Posterior vena cava (tissue), 2 donors: ENCODE measurements around the gene BRMS1. TPM values are rescaled to one million over a fixed set of nuclear protein-coding genes. Genes with fewer than 3 reads are reported as not detected.
"Not testable (repeated sequence)": the region's sequence is repeated elsewhere in the genome, so short reads cannot be mapped to it uniquely, and the experiment has no call there.

ENCODE experiments used
- DNase-seq: peaks from one replicate; pipeline ENCODE4 v3.0.0-alpha.2; 2020; ENCODE audit warnings: low spot score
- intact Hi-C, 2 donors: fragments of 100-400 bp; cut with DNase I; formaldehyde crosslinking; loops; one replicate each; pipeline versions ENCODE4 v1.14.1 to v1.14.2; 2022 to 2023
- total RNA-seq, 2 donors: library from RNA; stranded (reverse); fragmentation: NEBNext Ultra II Directional; extraction: Animal tissue kit (Norgen Biotek cat#: 25700); gene quantifications; one replicate each; pipeline ENCODE4 v1.2.1, GENCODE V29; 2021
- donor health status: DM: yes; HTN: yes; CAD: no.
- donor health status: DM: yes; HTN: yes; CAD: no.

The BRMS1 gene
- total RNA-seq, 2 donors from 2014 or later = 20.4 to 22.0 TPM

DNA sequence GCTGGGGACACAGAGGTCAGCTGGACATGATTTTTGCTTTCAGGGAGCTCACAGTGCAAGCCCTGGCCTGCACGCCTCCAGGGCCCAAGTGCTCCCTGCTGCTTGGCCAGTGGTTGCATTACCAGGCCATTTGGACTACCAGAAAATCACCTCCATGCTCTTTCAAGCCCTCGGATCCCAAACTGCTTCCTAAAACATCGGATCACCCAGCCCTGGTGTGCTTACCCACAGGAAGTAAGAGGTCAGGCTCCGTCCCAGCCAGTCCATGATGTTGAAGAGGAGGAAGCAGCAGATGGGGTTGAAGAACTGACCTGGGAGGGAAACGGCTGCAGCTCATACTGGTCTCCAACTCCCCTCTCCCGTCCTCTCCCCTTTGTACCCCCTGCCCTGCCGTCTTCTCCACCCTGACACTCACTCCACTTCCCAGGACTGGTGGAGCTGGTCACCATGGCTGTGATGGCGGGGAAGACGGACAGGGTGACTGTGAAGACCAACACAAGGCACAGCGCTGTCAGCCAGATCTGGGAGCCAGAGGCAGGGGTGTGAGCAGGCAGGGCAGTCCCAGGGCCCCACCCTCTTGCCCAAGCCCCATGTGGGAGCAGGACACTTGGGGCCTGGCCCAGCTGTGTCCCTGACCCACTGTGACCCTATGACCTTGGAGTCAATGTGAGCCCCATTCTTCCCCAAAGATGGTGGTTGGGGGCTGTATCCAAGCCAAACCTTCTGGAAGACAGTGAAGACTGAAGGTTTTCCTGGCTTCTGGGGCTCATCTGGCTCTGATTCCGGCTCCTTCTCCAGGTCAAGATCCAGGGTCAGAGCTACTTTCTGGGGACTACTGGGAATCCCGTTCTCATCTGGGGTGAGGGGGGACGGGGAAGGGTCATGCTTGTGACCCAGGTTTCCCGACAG, 21.1 kb upstream of the BRMS1 start:
- DNase-seq = peak; percentile 78
- intact Hi-C loops = no loop called here

DNA sequence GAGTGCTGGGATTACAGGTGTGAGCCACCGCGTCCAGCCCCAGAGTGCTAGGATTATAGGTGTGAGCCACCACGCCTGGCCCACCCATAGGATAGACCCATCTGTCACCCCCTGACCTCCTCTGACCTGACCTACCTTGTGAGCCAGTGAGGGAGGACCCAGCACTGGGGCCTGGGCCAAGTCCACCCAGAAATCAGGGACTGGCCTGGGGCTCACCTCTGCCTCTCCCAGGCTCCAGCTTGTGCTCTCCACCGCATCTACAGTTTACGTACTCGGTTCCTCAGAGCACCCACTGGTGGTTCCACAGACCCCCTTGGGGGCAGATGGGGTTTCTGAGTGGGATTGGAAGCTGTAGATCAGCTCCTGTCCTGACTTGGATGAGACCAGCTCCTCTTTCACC, 20.3 kb upstream of the BRMS1 start:
- intact Hi-C loops = no loop called here
- DNase-seq = peak; percentile 38

DNA sequence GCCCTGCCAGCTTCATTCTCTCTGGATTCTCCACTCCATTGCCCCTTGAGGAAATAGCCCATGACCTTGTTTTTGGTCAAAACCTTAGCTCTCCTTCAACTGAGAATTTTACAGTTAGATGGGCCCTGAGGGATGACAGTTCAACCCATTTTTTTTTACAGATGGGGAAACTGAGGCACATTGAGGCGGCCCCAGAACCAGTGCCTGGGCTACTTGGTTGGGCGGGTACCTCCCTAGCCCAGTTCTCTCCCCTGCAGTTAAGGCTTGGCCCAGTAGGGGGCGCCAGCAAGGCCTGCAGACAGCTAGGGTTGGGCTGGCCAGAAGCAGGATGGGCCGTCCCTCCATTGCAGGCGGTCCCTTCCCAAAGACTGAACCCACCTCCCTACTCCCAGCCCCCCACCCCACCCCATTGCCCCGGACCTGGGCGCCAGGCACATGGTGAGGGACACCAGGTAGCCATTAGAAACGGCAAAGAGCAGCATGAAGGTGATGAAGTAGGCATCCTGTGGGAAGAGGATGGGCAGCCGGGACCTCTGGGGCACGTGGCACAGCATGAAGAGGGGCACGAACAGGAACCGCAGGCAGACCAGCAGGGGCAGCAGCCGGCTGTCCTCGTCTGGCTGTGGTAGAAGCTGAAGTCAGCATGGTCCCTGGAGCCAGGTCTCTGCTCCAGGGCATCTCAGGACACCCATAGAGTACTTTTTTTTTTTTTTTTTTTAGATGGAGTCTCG, 19.1 kb upstream of the BRMS1 start:
- intact Hi-C loops = loop anchor here in 1 of 2 donors (1.0 kb wide), 1 partner anchor 49 kb away; no protein-coding TSS in a partner anchor
- peak; percentile 81 for DNase-seq

DNA sequence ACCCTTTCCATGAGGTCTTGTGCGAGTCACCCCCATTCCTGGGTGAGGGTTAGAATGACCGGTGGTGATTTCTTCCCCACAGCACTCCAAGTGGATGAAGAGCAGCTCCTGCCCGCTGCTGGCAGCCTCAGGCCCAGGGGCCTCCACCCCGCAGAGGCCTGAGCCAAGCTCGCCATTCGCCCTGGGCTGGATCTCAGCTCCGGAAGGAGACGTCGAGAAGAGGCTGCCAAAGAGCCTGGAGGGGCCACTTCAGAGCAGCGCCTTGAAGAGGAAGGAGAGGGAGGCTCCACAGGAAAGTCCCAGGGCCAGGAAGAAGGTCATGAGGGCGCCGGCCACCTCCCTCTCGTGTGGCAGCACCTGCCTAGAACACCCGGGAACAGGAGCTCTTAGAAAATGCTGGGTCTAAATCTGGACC, 18.3 kb upstream of the BRMS1 start:
- DNase-seq = peak; percentile 70
- intact Hi-C loops = no loop called here

- DNase-seq = peak; percentile 26
- intact Hi-C loops = no loop called here
Measured at GRCh38 chr11:66362481-66363147, 17.7 kb upstream of the BRMS1 start.

GRCh38 chr11:66361502-66361941, 16.6 kb upstream of the BRMS1 start:
- peak; percentile 34 for DNase-seq
- intact Hi-C loops = no loop called here

- DNase-seq = peak; percentile 58
- intact Hi-C loops = no loop called here
Measured at GRCh38 chr11:66360406-66361073, 15.6 kb upstream of the BRMS1 start.

- intact Hi-C loops = no loop called here
- DNase-seq = peak; percentile 42
Measured at GRCh38 chr11:66359662-66360087, 14.8 kb upstream of the BRMS1 start.

GRCh38 chr11:66350560-66351235, 5.8 kb upstream of the BRMS1 start:
- peak; percentile 8 for DNase-seq

DNA sequence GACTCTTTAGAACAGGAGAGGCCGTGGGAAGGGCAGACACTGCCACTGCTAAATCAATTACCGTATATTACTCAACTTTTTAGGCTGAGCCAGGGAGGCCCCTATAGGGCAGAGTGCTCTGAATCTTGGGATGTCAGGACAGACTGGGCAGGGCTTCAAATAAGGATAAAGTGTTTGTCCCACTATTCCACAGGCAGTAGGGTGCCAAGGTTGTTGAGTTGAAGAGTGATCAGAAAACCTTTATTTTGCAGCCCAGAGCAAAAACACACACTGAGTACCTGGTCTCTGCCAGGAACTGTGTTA, 4.1 kb upstream of the BRMS1 start:
- intact Hi-C loops = no loop called here
- no peak for DNase-seq

More at GRCh38 chr11:66350560-66351235, 5.8 kb upstream of the BRMS1 start:
- intact Hi-C loops = not testable (repeated sequence)

GRCh38 chr11:66347425-66348276, 2.7 kb upstream of the BRMS1 start, which contains the start of gene B4GAT1:
Gene B4GAT1, minus strand, starts transcription at chr11:66347629. Its CDS starts 84 bp downstream, at chr11:66347545.
- intact Hi-C loops = no loop called here
- peak; percentile 94 for DNase-seq

DNA sequence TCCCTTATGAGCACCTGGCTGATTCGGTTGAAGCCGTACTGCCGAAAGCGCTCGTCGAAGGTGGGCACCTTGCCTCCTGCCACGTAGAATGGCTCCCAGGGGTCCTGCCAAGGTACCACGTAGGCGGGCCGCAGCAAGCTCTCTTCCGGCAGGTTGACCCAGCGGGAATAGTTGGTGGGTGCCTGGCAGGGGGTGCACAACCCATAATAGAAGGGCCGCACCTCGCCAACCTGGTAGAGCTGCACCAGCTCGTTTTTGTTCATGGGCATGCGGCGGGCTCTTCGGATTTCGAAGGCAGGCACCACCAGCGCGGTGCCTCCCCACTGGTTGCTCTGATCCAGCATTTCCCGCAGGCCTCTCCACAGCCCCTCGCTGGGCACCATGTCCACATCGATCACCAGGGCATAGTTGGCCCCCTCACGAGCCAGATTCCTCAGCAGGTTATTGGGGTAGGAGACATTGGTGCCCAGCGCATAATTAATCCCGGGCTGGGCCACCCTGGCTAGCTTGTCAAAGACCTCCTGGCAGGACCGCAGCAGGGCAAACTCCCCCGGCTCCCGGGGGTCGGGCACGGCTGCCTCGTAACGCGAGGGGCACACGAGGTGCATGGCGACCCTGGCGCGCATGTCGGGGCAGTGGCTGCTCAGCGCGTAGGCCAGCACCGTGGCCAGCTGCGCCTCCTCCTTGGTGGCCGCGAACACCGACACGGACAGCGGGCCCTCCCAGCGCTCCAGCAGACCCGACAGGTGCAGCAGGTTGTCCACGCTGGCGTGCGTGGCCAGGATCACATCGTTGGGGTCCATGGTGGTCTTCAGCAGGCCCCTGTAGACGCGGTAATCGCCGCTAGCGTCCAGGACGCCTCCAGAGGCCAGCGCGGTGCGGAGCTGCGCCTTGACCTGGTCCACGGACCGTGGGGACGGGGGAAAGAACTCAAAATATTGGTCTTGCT, 1.8 kb upstream of the BRMS1 start:
- intact Hi-C loops = no loop called here
- no peak for DNase-seq

DNA sequence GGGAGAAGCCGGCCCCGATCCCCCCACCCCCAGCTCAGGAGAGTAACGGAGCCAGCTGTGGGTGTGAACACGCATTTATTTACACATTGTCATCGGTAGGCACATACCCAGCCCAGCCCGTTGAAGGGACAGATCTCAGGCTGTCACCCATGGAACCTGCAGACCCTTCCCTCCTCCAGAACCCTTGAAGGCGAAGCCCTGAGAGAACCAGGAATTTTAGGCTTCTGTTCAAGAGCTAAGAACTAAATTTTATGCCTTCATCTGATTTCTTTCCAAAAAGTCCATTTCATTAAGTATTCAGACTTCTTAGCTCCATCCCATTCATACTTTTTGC, 379 bp upstream of the BRMS1 start:
- no peak for DNase-seq
- intact Hi-C loops = no loop called here

DNA sequence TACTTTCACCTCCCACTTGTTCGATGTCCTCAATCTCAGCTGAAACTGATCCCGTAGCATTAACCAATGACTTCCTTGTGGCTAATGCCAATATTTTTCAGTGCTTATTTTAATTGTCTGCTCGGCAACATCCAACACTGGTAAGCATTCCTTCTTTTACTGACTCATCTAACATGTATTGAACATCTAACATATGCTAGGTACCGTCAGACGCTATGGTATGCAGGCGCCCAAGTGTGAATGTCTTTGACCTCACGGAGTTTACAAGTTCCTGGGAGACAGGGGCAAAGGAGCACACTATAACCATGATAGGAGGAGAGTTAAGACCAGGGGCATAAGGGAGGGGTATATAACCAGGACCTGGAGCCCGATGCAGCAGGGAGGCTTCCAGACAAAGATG, 1.7 kb downstream of the BRMS1 start:
- peak; percentile 22 for DNase-seq
- intact Hi-C loops = no loop called here

GRCh38 chr11:66341502-66342126, 3.3 kb downstream of the BRMS1 start:
- intact Hi-C loops = no loop called here
- DNase-seq = peak; percentile 50
